ENCODE data around the gene TNK2.
"Not testable (repeated sequence)": the region's sequence is repeated elsewhere in the genome, so short reads cannot be mapped to it uniquely, and the experiment has no call there.

Gene TNK2

DNA sequence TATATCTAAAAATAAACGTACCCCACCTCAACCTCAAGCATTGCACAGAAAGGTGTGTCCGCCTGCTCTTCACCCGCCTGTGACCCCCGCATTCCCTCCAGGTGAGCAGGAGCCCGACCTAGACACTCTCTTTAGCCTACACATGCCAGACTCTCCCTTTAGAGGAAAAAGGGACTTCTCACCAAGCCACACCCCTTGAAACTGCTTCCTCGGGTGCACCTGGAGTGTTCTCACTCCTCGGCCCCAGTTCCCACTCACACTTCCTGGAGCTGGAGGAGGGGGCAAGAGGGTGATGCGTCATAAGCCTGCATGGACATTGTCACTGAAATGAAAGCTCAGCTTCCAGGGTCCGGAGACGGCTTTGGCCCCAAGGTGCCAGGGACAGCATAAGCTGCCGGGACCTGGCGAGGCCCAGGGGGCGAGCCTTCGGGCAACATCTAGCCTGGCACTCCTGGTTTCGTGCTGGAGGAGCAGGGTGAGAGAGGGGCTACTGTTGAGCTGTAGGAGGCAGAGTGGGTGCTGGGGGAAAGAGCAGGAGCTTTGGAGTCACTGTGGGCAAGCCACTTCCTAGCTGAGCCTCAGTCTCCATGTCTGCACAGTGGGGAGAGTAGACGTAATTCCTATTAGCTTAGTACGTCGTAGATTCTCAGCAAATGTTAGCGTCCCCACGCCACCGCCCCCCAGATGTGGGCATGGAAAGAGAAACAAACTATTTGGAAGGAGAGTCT is 86.8 kb downstream of the TNK2 start:
- no peak for DNase-seq (ENCODE audit: low spot score)

DNA sequence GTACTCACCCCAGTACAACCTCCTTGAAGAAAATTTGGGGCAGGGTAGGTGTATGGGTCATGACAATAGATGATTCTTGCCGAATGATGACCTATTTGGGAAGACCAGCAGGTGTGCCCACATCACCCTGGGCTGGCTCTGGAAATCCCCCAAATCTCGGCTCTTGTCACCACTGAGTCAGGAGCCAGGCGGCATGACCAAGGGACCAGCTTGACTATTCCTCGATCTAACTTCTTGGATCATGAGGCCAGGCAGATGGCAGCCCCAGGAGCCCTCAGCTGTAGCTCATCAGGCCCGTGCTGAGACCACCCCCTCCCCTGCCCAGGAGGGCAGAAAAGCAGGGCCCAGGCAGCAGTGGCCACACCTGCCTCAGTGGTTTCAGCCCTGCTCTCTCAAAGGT is 87.5 kb downstream of the TNK2 start:
- no peak for DNase-seq (ENCODE audit: low spot score)

DNA sequence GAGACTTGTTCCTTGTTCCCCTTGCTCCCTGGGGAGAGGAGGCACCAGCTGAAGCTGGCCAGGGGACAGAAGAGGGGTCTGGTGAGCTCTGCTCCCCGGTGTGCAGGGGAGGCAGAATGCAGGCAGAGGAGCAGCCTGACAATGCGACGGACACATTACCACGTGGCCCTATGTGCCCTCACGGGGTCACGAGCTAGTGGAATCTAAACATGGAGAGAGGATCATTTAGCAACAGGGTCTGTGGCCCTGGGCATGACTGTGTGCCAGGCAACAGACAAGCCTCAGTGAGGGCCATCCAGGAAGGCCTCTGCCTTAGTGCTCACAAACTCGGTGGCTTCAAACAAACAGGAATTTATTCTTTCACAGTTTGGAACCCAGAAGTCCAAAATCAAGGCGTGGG is 88.2 kb downstream of the TNK2 start:
- no peak for DNase-seq (ENCODE audit: low spot score)

DNA sequence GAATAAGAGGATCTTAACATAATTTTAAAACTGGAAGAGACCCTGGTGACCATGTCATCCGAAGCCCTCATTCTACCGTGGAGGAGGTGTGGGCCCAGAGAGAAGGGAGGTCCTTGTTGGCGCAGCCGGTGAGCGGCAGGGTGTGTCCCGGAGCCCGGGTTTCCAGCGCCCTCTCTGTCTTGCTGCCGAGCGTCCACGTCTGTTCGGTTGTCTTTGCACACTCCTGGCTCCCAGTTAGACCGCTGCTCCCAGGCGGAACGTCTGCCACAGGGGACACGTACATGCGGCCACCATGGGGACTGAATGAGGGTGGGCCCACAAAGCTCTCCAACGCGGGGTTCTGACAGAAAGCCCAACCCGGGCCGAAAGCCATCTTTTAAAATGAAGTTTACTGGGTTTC is 90.0 kb downstream of the TNK2 start:
- no peak for DNase-seq (ENCODE audit: low spot score)

DNA sequence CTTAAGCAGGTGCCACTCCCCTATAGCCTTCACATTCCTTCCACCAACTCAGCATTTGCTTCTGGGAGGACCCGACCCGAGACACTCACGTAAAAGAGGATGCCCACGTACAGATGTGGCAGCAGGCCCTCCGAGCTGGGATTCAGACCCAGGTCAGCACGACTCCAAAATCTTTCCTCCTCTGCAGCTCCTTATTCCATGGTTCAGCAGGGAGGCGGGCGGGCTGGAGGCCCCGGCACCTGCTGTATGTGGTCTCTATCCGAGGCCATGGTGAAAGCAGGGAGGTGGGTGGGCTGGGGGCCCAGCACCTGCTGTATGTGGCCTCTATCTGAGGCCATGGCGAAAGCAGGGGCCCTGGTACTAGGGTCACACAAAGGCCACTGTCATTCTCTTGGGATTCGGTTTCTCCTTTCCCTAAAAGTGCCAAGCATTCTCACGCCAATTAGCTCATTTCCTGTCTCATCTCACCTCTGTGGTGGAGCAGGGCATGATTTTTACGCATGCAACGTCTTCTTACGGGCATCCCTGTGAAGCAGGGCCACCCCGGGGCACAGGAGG is 90.7 kb downstream of the TNK2 start:
- no peak for DNase-seq (ENCODE audit: low spot score)

DNA sequence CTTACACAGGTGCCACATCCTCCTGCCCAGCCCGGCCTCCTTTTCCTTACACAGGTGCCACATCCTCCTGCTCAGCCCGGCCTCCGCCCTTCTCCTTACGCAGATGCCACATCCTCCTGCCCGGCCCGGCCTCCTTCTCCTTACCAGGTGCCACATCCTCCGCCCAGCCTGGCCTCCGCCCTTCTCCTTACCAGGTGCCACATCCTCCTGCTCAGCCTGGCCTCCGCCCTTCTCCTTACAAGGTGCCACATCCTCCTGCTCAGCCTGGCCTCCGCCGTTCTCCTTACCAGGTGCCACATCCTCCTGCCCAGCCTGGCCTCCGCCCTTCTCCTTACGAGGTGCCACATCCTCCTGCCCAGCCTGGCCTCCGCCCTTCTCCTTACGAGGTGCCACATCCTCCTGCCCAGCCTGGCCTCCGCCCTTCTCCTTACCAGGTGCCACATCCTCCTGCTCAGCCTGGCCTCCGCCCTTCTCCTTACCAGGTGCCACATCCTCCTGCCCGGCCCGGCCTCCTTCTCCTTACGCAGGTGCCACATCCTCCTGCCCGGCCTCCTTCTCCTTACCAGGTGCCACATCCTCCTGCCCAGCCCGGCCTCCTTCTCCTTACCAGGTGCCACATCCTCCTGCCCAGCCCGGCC is 92.0 kb downstream of the TNK2 start:
- DNase-seq (ENCODE audit: low spot score) = not testable (repeated sequence)

DNA sequence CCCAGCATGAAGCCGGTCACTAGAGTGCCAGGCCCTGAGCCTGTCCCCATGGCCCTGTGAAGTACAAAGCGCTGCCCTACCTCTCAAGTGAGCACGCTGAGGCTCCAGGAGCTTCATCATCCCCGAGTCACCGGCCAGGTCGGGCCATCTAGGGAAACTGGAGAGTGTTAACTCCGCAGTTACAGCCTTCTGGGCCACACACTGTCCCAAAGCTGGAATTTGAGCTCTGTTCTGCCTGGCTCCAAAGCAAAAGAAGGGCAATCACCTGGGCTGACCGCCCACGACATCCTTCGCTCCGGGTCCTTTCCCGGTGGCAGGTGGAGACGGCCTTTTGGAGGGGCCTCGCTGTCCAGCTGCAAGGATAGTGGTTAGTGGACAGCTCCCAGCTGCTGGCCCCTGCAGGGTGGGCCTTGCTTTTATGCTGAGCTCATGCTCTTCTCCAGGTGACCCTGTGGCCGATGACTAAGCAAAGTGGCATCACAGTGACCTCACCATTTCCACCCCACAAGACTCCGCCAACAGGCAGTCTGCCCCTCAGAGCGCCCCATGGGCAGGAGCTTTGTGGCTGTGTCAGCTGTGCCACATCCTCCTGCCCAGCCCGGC is 93.1 kb downstream of the TNK2 start:
- DNase-seq (ENCODE audit: low spot score) = no peak

DNA sequence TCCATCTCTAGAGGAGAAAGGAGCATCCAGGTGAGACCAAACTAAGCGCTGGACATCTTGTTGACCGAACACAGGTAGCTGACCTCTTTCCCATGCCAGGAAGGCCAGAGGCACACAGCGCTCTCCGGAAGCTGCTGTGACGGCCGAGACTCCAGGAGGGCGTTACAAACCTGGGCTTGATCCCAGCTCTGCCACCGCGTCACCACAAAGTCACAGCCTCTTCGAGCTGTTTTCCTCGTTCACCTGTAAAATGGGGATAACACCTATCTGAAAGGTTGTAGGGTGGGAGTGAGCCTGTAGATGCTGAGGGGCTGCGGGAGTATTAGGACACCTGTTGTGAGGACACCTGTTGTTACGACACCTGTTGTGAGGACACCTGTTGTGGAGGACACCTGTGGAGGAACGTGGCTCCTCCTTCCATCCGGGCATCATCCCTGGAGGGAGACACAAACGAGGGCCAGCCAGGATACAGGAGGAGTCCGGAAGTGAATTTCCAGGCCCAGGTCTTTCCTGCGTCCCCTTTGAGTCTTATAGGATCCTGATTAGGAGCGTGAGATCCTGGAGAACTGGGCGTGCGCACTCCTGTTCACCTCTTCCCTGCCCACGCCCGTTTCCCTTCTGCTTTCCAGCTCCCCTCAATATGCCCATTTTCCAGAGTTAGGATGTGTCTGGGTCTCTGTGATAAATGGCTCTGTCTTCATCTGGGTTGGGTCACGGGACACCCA is 94.3 kb downstream of the TNK2 start:
- DNase-seq (ENCODE audit: low spot score) = no peak
